Ovary (tissue), 3 donors: ENCODE measurements around the gene ADGRB3.

Experiments
- CTCF ChIP-seq, 3 donors: fragments of 450-650 bp in 2 of 3; fragments of 200-600 bp in 1 of 3; IDR thresholded peaks; one replicate each; pipeline versions ENCODE4 v1.5.1 to v1.8.0; 2016 to 2022; ENCODE audit warnings: antibody characterized with exemption in 3 of 3, mild to moderate bottlenecking in 1 of 3
- POLR2A ChIP-seq: fragments of 450-650 bp; IDR thresholded peaks from one replicate; pipeline ENCODE4 v1.6.1; 2017; ENCODE audit warnings: antibody characterized with exemption, mild to moderate bottlenecking, moderate library complexity
- donor health status: DM: no; HTN: no; CAD: no.

- TF ChIP-seq POLR2A: no peak
- TF ChIP-seq CTCF (IDR thresholded peaks at IDR 0.05): no peak
Observed at GRCh38 chr6:69343851-69344250, 708.8 kb downstream of the ADGRB3 start.
